NB4 (cell line): ENCODE results near the gene SIKE1.

Source experiments
- CTCF ChIP-seq: IDR thresholded peaks from one replicate; pipeline ENCODE4 v1.5.1; 2012; ENCODE audit warnings: low read depth, low read length
- MYC ChIP-seq: IDR thresholded peaks from 2 replicates; pipeline ENCODE4 v1.6.1; 2011; ENCODE audit warnings: low read depth, low read length

DNA sequence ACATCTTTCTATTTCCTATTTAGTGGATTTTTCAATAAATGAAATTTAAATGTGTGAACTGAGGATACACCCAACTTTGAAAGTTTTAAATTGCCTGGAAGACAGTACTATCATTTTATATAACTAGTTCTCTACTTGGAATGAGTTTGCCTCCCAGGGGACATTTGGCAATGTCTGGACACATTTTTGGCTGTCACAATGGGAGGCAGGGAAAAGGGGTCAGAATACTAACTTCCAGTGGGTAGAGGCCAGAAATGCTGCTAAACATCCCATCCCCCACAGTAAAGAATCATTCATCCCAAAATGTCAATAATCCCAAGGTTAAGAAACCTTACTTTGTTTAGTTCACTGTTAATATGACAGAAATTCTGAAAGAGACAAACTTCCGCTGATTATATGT lies 50.7 kb downstream of the SIKE1 start:
- TF ChIP-seq CTCF (no peak), MYC (no peak)
